Activated naive CD4-positive, alpha-beta T cell treated with anti-CD3 and anti-CD28 coated beads, Interleukin-2, amount 50 U/mL, for 24 hours (primary cell): ENCODE data around the gene IQCF2.

Experiments used
- H3K27ac Mint-ChIP-seq: one replicate; pipeline ENCODE4 v1.8.0; 2021; ENCODE audit warnings: mild to moderate bottlenecking, mixed read lengths
- H3K27me3 Mint-ChIP-seq: one replicate; pipeline ENCODE4 v1.8.0; 2021; ENCODE audit warnings: mixed read lengths
- H3K36me3 Mint-ChIP-seq: one replicate; pipeline ENCODE4 v1.8.0; 2021; ENCODE audit warnings: mixed read lengths
- H3K4me1 Mint-ChIP-seq: one replicate; pipeline ENCODE4 v1.8.0; 2021; ENCODE audit warnings: mixed read lengths
- H3K4me3 Mint-ChIP-seq: one replicate; pipeline ENCODE4 v1.8.0; 2021; ENCODE audit warnings: mild to moderate bottlenecking, mixed read lengths
- H3K9me3 Mint-ChIP-seq: one replicate; pipeline ENCODE4 v1.8.0; 2021; ENCODE audit warnings: mixed read lengths

The IQCF2 gene

DNA sequence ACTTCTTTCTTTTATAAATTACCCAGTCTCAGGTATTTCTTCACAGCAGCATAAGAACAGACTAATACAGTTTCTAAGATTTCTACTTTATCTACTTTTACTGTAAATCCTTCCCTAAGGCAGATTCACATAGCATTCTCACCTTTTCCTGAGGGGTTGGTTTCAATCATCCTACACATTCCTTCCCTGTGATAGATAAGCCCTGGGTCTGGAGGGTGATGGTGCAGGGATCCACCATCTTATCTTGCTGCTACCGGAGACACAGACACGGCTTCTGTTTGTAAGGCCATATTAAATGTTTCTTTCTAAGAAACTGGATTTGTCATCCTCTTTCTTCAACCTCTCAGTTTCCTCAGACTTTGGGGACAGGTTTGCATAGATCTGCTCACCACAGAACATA, 7.9 kb downstream of the IQCF2 start:
- no peak overlapping the region for H3K27ac Mint-ChIP-seq
- H3K36me3 Mint-ChIP-seq: no peaks in the 10 kb centered on the region
- H3K4me3 Mint-ChIP-seq: no peak overlapping the region
- no peaks in the 10 kb centered on the region for H3K4me1 Mint-ChIP-seq
- peaks cover 12% of the 10 kb centered on the region for H3K27me3 Mint-ChIP-seq
- no peaks in the 10 kb centered on the region for H3K9me3 Mint-ChIP-seq

DNA sequence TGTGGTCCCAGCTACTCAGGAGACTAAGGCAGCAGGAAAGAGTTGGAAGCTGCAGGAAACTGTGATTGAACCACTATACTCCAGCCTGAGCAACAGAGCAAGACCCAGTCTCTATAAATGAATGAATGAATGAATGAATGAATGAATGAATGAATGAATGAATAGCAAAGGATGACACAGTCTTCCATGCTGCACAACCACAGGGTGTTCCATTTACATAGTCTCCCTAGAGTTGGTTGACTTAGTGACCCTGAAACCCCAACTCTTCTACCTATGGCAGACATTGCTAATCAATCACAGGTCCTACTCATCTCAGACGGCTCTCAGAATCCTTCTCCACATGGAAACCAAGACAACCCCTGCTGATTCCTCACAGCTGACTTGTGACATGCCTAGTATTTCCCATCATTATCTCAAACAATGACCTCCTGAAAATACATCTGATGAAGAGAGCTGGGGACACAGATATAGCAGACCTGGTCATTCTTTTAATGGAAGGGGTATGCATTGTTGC, 11.9 kb downstream of the IQCF2 start:
- Mint-ChIP-seq H3K27ac (no peak overlapping the region), H3K9me3 (no peaks in the 10 kb centered on the region)

DNA sequence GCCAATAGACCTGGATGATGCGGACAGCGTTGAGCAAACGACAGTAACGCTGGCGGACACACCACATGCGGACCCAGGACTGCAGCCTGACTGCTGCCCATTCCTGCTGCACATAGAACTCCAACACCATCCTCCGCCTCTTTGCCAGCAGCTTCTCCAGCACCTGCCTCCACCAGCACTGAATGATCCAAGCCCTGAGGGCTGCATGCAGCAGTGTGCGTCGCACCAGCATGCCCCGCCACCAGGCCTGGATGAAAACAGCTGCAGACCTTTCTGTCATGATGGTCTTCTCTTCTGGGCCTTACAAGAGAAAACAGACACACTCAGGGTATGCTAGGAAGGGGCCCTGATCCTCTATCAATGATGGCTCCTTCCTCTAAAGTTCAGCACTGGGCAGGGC, 12.5 kb downstream of the IQCF2 start:
- no peaks in the 10 kb centered on the region for H3K36me3 Mint-ChIP-seq
- H3K27ac Mint-ChIP-seq: no peak overlapping the region
- H3K9me3 Mint-ChIP-seq: no peaks in the 10 kb centered on the region
- H3K4me1 Mint-ChIP-seq: no peaks in the 10 kb centered on the region
- H3K27me3 Mint-ChIP-seq: peaks cover 10% of the 10 kb centered on the region
- H3K4me3 Mint-ChIP-seq: no peak overlapping the region

More for the DNA sequence above, 11.9 kb downstream of the IQCF2 start:
- Mint-ChIP-seq H3K36me3 (no peaks in the 10 kb centered on the region), H3K27me3 (peaks cover 12% of the 10 kb centered on the region), H3K4me3 (no peak overlapping the region), H3K4me1 (no peaks in the 10 kb centered on the region)

DNA sequence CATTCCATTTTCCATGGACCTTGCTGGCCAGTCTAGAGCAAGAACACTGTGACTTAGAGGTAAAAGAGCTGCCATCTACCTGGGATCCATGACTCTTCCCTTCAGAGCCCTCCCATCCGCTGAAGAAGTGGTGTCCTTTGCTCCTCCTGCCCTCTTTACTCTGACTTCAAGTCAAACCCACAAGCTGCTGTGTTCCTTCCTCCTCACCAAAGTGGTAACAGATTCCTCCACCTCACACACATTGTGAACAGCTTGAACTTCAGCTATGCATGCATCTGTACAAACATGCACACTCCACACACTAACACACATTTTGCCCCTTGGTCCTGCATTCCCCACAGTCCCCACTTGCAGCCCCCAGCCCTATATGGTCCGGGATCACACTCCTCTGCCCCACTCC, 13.0 kb downstream of the IQCF2 start:
- no peaks in the 10 kb centered on the region for H3K36me3 Mint-ChIP-seq
- H3K4me3 Mint-ChIP-seq: no peak overlapping the region
- peaks cover 7% of the 10 kb centered on the region for H3K27me3 Mint-ChIP-seq
- H3K4me1 Mint-ChIP-seq: no peaks in the 10 kb centered on the region
- H3K9me3 Mint-ChIP-seq: no peaks in the 10 kb centered on the region
- no peak overlapping the region for H3K27ac Mint-ChIP-seq

DNA sequence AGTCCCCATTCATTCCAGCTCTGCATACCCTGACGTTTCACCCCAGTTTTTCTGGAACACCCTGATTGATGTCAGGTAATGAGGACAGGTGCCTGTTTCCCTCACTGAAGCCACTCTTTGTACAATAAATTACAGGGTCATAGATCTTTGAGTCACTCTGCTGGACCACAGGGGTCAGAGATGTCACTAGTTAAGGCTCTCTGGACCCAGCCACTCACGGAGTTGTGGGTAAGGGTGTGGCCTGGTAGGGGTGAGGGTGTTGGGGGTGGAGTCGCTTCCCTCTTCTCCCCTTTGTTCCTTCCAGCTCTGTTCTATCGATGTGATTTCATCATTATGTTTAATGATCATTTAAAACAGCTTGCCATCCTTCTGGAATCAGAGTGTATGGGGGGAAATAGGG, 13.5 kb downstream of the IQCF2 start:
- H3K4me1 Mint-ChIP-seq: no peaks in the 10 kb centered on the region
- no peaks in the 10 kb centered on the region for H3K36me3 Mint-ChIP-seq
- peaks cover 6% of the 10 kb centered on the region for H3K27me3 Mint-ChIP-seq
- H3K4me3 Mint-ChIP-seq: no peak overlapping the region
- H3K27ac Mint-ChIP-seq: no peak overlapping the region
- H3K9me3 Mint-ChIP-seq: no peaks in the 10 kb centered on the region

DNA sequence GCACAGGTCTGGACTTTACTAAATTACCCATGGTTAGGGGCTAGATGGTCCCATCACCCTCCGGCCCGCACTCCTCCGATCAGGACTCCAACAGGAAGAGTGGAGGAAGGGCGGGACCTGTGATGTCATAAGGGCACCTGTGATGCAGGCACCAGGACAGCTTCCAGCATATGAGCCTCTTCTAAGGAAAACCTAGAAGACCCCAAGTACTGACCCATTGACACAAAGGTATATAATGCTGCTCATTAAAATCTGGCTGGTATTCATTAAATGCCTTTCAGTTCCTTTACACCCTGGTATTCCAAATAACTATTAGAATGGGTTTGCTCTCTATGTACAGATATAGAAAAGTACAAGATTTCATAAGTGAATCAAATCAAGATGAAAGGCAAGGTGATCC, 14.1 kb downstream of the IQCF2 start, which contains the start of gene IQCF5:
TSS of gene IQCF5 (minus strand) at position 101 of the 400 bp plus-strand sequence. CDS start at position 31, 70 bp downstream.
- Mint-ChIP-seq H3K27me3 (peaks cover 4% of the 10 kb centered on the region), H3K27ac (no peak within 1 kb of the TSS), H3K4me1 (no peaks in the 10 kb centered on the region), H3K4me3 (no peak within 1 kb of the TSS), H3K36me3 (no peaks in the 10 kb centered on the region), H3K9me3 (no peaks in the 10 kb centered on the region)

DNA sequence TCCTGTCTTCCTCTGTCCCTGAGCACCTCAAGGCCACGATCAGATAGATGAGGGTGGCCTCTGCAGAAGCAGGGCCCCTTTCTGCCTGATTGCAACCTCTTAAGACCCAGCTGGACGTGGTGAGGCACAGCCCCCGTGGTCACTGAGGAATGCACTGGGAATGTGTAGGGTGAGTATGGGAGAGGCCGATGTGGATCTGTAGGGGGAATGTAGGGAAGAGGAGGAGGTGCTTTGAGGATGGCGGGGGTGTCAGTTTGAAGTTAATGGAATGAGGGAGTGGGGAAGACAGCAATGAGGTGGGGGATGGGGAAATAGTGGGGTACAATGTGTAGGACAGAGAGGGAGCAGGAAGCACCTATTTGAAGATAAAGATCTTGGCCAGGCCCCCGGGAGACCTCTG, 14.8 kb downstream of the IQCF2 start:
- Mint-ChIP-seq H3K36me3 (no peaks in the 10 kb centered on the region), H3K27ac (no peak overlapping the region), H3K27me3 (peaks cover 1% of the 10 kb centered on the region), H3K4me1 (no peaks in the 10 kb centered on the region), H3K4me3 (no peak overlapping the region), H3K9me3 (no peaks in the 10 kb centered on the region)

DNA sequence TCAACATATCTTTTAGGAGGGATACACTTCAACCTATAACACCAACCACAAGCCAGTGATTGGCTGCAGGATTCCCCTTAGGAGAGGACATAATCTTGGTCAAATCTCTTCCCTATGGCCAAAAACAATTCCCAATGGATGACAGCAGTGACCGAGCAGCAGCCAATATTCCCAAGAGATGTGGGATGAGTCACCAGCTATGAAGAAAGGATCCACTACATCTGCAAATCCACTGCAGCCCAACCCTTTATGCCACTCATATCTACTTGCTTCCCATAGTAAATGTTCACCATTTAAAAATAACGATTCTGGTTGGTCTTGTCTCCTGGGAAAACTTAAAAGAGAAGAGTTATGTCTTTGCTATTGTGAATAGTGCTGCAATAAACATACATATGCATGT, 18.5 kb downstream of the IQCF2 start:
- Mint-ChIP-seq H3K36me3 (no peaks in the 10 kb centered on the region), H3K4me3 (no peak overlapping the region), H3K9me3 (no peaks in the 10 kb centered on the region), H3K4me1 (no peaks in the 10 kb centered on the region), H3K27ac (no peak overlapping the region), H3K27me3 (peaks cover 7% of the 10 kb centered on the region)

DNA sequence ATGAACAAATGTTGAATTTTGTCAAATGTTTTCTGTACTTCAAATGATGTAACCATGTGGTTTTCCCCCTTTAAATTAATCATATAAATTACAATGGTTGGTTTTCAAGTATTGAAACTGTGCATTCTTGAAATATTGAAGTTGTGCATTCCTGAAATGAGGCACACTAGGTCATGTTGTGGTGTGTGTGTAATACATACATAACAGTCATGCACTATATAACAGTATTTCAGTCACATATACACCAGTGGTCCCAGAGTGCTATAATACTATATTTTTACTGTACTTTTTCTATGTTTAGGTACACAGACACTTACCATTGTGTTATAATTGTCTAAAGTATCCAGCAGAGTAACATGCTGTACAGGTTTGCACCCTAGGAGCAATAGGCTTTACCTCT, 25.0 kb downstream of the IQCF2 start:
- no peak overlapping the region for H3K27ac Mint-ChIP-seq

DNA sequence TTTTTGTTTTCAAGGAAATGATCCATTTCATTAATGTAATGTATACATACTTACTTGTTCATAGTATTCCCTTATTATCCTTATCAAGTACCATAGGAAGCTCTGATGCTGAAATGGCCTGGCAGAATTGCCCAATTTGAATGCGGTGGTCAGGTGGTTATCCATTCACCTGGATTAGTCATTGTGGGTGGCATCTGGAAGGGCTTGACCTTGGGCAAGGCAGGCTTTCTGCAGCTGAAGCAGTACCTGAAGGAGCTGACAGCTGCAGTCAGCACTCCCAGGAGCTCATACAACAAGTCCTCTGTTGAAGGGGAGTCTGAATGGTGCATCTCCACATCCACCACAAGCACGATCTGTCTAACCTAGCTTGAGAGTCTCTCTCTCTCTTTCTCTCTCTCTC, 26.2 kb downstream of the IQCF2 start:
- no peaks in the 10 kb centered on the region for H3K9me3 Mint-ChIP-seq
- peaks cover 9% of the 10 kb centered on the region for H3K4me1 Mint-ChIP-seq
- no peaks in the 10 kb centered on the region for H3K36me3 Mint-ChIP-seq
- H3K27me3 Mint-ChIP-seq: peaks cover 5% of the 10 kb centered on the region
- H3K4me3 Mint-ChIP-seq: no peak overlapping the region
- H3K27ac Mint-ChIP-seq: no peak overlapping the region

More for the DNA sequence above, 25.0 kb downstream of the IQCF2 start:
- Mint-ChIP-seq H3K36me3 (no peaks in the 10 kb centered on the region), H3K27me3 (peaks cover 8% of the 10 kb centered on the region), H3K4me3 (no peak overlapping the region), H3K4me1 (peaks cover 5% of the 10 kb centered on the region), H3K9me3 (no peaks in the 10 kb centered on the region)

DNA sequence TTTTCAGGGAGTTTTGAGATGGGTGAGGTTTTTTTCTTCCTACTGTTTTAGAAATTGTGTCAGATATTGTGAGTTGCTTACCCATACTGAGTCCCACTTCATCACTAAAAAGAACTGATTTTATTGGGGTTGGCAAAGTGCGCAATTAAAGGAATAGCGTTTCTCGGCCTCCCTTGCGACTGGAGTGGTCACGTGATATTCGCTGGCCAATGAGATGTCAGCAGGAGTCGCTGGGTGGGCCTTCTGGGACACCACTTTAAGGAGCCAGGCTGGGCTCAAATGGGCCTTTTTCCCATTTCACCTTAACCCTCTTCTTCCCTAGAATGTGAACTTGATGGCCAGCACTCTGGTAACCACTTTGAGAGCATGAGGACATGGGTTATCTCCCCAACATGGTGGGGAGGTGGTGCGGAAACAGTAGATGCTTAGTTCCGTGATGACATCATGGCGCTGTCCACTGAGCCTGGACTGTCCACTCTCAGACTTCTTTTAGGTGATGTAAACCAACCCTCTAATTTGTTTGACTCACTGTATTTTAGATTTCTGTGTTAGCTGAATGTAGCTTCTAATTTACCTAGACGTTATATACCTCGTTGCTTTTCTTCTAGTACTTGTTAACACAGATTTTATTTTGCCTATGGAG, 27.2 kb downstream of the IQCF2 start:
- Mint-ChIP-seq H3K4me3 (no peak overlapping the region), H3K27me3 (peaks cover 5% of the 10 kb centered on the region), H3K36me3 (no peaks in the 10 kb centered on the region), H3K9me3 (no peaks in the 10 kb centered on the region), H3K4me1 (peaks cover 9% of the 10 kb centered on the region), H3K27ac (no peak overlapping the region)

DNA sequence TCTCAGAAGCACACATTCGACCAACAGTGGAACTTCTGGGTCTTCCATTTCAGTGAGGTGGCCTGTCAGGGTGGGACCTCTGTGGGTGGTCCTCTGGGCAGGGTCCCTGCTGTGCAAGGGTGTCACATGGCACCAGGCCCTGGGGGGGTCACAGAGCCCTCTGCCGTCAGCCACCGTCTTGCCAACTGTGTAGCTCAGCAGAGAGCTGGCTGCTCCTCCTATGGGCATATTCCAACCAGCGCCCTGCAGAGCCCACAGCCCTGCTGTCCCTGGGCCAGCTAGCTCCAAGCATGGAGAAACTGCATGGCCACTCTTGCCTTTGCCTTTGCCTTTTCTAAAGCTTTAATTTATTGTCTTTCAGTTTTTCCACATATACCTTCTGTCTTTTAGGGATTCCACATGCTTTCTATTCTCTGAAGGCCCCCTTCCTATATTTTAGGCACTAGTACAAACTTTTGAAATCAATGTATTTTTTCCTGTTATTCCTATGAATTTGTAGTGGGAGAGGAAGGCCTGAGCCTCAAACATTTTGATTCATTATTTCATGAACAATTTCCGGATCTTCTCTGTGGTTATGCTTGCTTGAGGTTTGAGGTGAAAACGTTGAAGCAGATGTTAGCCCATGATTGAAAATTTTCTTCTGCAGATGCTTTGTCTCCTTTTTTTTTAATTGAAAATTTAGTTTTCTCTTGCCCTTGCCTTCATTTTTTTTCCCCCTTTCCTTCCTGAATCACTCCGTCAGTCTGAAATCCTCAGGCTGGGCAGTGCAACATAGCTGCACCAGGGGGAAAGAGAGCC, 30.0 kb downstream of the IQCF2 start:
- Mint-ChIP-seq H3K27me3 (peaks cover 8% of the 10 kb centered on the region), H3K27ac (no peak overlapping the region), H3K36me3 (no peaks in the 10 kb centered on the region), H3K4me3 (no peak overlapping the region), H3K9me3 (no peaks in the 10 kb centered on the region), H3K4me1 (peaks cover 9% of the 10 kb centered on the region)

DNA sequence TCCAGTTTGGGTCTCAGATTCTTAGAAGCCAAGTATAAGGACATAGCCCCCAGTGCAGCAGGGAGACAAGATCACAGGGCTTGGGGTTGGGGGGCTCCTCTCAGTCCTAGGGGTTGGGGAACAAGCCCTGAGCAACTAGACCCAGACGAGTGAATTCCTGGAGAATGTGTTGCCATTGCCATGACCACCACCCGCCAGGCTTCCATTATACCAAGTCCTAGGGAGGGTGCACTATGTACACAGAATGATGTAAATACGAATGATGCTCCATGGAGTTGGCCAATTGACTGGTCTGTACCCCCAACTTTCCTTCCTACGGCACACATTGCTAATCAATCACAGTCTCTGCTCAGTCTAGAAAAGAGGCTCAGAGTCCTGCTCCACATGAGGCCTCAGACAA, 33.0 kb downstream of the IQCF2 start:
- Mint-ChIP-seq H3K4me1 (peaks cover 9% of the 10 kb centered on the region), H3K36me3 (no peaks in the 10 kb centered on the region), H3K27me3 (peaks cover 20% of the 10 kb centered on the region), H3K27ac (no peak overlapping the region), H3K9me3 (no peaks in the 10 kb centered on the region), H3K4me3 (no peak overlapping the region)

DNA sequence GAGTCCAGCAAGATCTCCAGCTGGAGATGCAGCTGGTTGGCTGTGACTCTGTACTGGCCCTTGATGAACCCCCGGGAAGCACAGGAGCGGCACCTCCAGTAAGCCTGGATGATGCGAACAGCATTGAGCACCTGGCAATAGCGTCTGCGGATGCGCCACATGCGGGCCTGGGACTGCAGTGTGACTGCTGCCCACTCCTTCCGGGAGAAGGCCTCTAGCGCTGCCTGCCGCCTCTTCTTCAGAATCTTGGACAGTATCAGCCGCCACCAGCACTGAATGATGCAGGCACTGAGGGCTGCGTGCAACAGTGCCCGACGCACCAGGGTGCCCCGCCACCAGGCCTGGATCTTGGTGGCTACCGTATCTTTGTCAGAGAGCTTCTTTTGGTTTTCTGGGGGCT, 33.5 kb downstream of the IQCF2 start:
- Mint-ChIP-seq H3K9me3 (no peaks in the 10 kb centered on the region), H3K27ac (no peak overlapping the region), H3K36me3 (no peaks in the 10 kb centered on the region), H3K4me3 (no peak overlapping the region), H3K27me3 (peaks cover 20% of the 10 kb centered on the region), H3K4me1 (peaks cover 9% of the 10 kb centered on the region)

DNA sequence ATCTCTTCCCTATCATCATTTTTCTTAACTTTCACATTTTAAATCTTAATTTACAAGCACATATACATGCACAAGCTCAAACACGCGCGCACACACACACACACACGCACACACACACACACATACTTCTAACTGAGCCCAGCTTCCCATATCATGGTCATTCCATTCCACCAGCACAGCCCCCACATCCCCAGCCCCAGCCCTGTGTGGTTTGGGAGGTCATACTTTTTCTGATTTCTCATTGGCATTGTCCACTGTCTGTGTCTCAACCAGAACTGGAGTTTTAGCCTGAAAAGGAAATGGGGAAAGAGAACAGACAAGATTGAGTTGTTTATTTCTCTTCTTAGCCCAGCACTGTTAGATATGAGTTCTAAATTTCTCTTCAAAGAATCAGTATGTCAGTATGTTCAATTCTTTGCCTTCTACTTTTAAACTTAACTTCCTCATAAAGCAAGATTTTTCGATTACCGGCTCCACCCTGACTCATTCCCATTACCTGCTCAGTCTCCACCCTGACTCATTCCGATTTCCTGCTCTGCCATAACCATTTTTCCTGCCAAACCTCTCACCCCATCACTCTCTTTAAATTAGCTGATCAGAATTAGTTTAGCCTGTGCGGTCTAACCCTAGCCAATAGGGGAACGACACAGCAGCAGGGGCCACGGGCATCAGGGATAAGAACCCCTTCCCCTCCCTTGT, 35.3 kb downstream of the IQCF2 start:
- H3K4me3 Mint-ChIP-seq: no peak overlapping the region
- H3K27ac Mint-ChIP-seq: no peak overlapping the region
- H3K9me3 Mint-ChIP-seq: no peaks in the 10 kb centered on the region
- no peaks in the 10 kb centered on the region for H3K36me3 Mint-ChIP-seq
- H3K27me3 Mint-ChIP-seq: peaks cover 19% of the 10 kb centered on the region
- peaks cover 2% of the 10 kb centered on the region for H3K4me1 Mint-ChIP-seq

DNA sequence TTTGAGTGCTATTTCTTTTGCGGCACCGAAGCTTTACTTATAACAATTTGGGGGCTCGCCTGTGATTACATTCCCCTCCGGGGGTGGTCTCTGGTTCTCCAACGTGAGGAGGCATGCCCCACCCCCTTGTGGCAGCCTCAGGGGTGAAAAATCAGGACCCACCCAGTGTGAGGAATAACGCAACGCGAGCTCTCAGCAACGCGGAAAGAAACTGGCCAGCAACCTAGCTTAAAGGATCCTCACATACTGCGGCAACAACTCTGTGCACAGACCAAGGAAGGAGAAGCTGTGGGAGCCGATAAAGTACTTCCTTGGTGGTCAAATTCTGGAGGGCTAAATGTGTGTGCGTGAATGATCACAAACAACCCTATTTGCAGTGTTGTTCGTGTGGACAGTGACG, 36.0 kb downstream of the IQCF2 start:
- H3K9me3 Mint-ChIP-seq: no peaks in the 10 kb centered on the region
- H3K27me3 Mint-ChIP-seq: peaks cover 19% of the 10 kb centered on the region
- no peaks in the 10 kb centered on the region for H3K36me3 Mint-ChIP-seq
- no peak overlapping the region for H3K27ac Mint-ChIP-seq
- H3K4me1 Mint-ChIP-seq: no peaks in the 10 kb centered on the region
- no peak overlapping the region for H3K4me3 Mint-ChIP-seq
